Bone marrow (tissue), 2 donors: Measurements from ENCODE around the gene LCN2.

Source experiments
- DNase-seq, 2 donors: peaks; one replicate each; lab custom pipeline; 2025; lab: John Stamatoyannopoulos, UW

LCN2 gene

GRCh38 chr9:128201441-128202369, 52.5 kb downstream of the LCN2 start:
- DNase-seq: no peak

GRCh38 chr9:128202648-128203023, 53.4 kb downstream of the LCN2 start:
- DNase-seq: no peak
